Measurements from ENCODE around the gene TRIM49D2. TPM values are rescaled to one million over a fixed set of nuclear protein-coding genes. Genes with fewer than 3 reads are reported as not detected.
"Not testable (repeated sequence)": the region's sequence is repeated elsewhere in the genome, so short reads cannot be mapped to it uniquely, and the experiment has no call there.

Gene TRIM49D2
- total and polyA plus RNA-seq, 2 of the 8 experiments (the other 6 are each of a cell fraction or from before 2014, with no cell fraction given), result not detected

DNA sequence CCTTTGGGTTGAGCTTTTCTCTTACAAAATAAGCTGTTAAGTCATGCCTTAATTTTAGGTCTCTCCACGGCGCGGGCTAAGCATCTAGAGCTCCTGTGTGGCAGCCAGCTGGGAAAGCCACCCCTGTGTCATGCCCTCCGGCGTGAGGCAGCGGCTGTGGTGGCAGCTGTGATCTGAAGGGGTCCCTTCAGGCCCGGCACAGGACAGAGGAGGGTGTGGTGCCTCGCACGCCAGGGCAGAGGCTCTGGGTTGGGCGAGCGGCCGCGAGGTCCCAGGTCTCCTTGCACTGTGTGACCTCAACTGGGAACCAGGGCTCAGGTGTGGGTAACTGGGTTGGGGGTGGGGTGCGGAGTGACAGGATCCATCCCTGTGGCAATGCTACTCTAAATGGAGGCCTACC lies 23.1 kb upstream of the TRIM49D2 start:
- H4K8ac ChIP-seq (ENCODE audit: extremely low read depth, insufficient read depth, low read length); H2BK20ac ChIP-seq (ENCODE audit: low read length); H2BK120ac ChIP-seq (replicated peaks; ENCODE audit: low read depth, low read length); H3K23ac ChIP-seq (ENCODE audit: insufficient read length); H3K27me3 ChIP-seq (replicated peaks in 1 of 4; ENCODE audit: control insufficient read depth in 3 of 4, extremely low read depth in 1 of 4, insufficient read depth in 3 of 4, low read length in 3 of 4); H4K5ac ChIP-seq (ENCODE audit: insufficient read length, low read depth, low read length); H3K23me2 ChIP-seq (ENCODE audit: low read depth, low read length); H3K36me3 ChIP-seq (ENCODE audit: control insufficient read depth in 2 of 4, insufficient read depth in 4 of 4, low read length in 3 of 4); H3K56ac ChIP-seq (replicated peaks; ENCODE audit: insufficient read length, low read depth, low read length); H3K4me1 ChIP-seq (replicated peaks in 1 of 4; ENCODE audit: control insufficient read depth in 3 of 4, insufficient read depth in 4 of 4, low read length in 3 of 4); DNase-seq (ENCODE audit: low read depth in 1 of 2, low spot score in 2 of 2); H3K14ac ChIP-seq (ENCODE audit: insufficient read length); H4K91ac ChIP-seq (replicated peaks; ENCODE audit: insufficient read length, low read length); H2BK12ac ChIP-seq (ENCODE audit: low read depth, low read length); H2AK5ac ChIP-seq (ENCODE audit: low read depth, low read length); POLR2A ChIA-PET (ENCODE audit: partially characterized antibody); H3K79me2 ChIP-seq (ENCODE audit: control insufficient read depth in 1 of 2, insufficient read depth in 2 of 2, low read length in 2 of 2); H2BK5ac ChIP-seq (ENCODE audit: low read depth, low read length); H3K9ac ChIP-seq (replicated peaks in 1 of 4; ENCODE audit: extremely low read depth in 1 of 4, low read depth in 3 of 4, low read length in 3 of 4); H2BK15ac ChIP-seq (ENCODE audit: low read length); H3K4ac ChIP-seq (replicated peaks; ENCODE audit: insufficient read length, low read depth, low read length); H3K79me1 ChIP-seq (ENCODE audit: low read depth, low read length); H3K4me3 ChIP-seq (ENCODE audit: extremely low read depth in 1 of 4, insufficient read depth in 2 of 4, low read depth in 3 of 4, low read length in 4 of 4); H3K9me3 ChIP-seq (ENCODE audit: insufficient read depth in 2 of 2, low read depth in 1 of 2, low read length in 1 of 2); FAIRE-seq; H4K20me1 ChIP-seq (replicated peaks in 1 of 2; ENCODE audit: control insufficient read depth in 1 of 2, insufficient read depth in 2 of 2, low read length in 2 of 2); H3K27ac ChIP-seq (ENCODE audit: low read depth, low read length); H3K18ac ChIP-seq (ENCODE audit: extremely low read depth, low read length); H2AFZ ChIP-seq (ENCODE audit: low read length); H3K4me2 ChIP-seq (ENCODE audit: insufficient read depth in 1 of 2, low read depth in 2 of 2, low read length in 2 of 2); CTCF ChIA-PET (ENCODE audit: partially characterized antibody): not testable (repeated sequence)
- WGBS, 2 experiments (ENCODE audit: extremely low coverage in 1 of 2, insufficient coverage in 1 of 2, insufficient read length in 1 of 2, insufficient replicate concordance in 2 of 2, low coverage in 1 of 2, low lambda C conversion rate in 2 of 2, missing lambda C conversion rate in 1 of 2), result no CpG with 5 or more reads among the region's 14 CpGs

Data from H1 (cell line).